A549 (cell line): ENCODE measurements around the gene KCNK7. TPM values are rescaled to one million over a fixed set of nuclear protein-coding genes. Genes with fewer than 3 reads are reported as not detected.

ENCODE experiments used
- ATAC-seq, 2 experiments: fragments of 200-7000 bp in 1 of 2; fragments of >200 bp in 1 of 2; cut with Nextera tagmentation in 1 of 2; cut with Tn5 transposase in 1 of 2; 3 replicates each; pipeline versions ENCODE4 v1.8.0 to v1.9.1; 2018 to 2020; ENCODE audit warnings: mild to moderate bottlenecking in 1 of 2, moderate library complexity in 1 of 2
- CTCF ChIA-PET: fragments of 300-600 bp; sonication (Branson Sonifier 250); formaldehyde crosslinking; extraction: SDS; loops from one replicate; lab custom pipeline; 2021; ENCODE audit warnings: antibody characterized with exemption, inconsistent platforms; lab: Yijun Ruan, JAX
- POLR2A ChIA-PET: fragments of 350-600 bp; formaldehyde crosslinking; extraction: SDS; loops from one replicate; lab custom pipeline; 2021; ENCODE audit warnings: antibody characterized with exemption, inconsistent platforms; lab: Yijun Ruan, JAX
- DNase-seq, 2 experiments: peaks; one replicate each; pipeline versions ENCODE4 v3.0.0 to v3.0.0-alpha.2; 2011 to 2016; ENCODE audit warnings: low read depth in 1 of 2, low spot score in 1 of 2
- FAIRE-seq: peaks from 2 replicates; lab custom pipeline; 2011; peaks lifted over from hg19 to GRCh38; lab: Jason Lieb, UNC
- H3K27ac ChIP-seq, 2 experiments: fragments of >200 bp; sonication (Bioruptor Twin); formaldehyde crosslinking; 3 replicates each; pipeline ENCODE4 v1.5.1; 2016 to 2017
- H3K4me1 ChIP-seq: fragments of >200 bp; sonication (Bioruptor Twin); formaldehyde crosslinking; 3 replicates; pipeline ENCODE4 v1.6.1; 2016
- H3K4me2 ChIP-seq: fragments of >200 bp; sonication (Bioruptor Twin); formaldehyde crosslinking; 3 replicates; pipeline ENCODE4 v1.6.1; 2016
- H3K4me3 ChIP-seq: fragments of >200 bp; sonication (Bioruptor Twin); formaldehyde crosslinking; 3 replicates; pipeline ENCODE4 v1.5.1; 2016
- H3K9me3 ChIP-seq: fragments of >200 bp; sonication (Bioruptor Twin); formaldehyde crosslinking; 3 replicates; pipeline ENCODE4 v1.6.1; 2016
- BCL3 ChIP-seq: fragments of >200 bp; sonication (Bioruptor Twin); formaldehyde crosslinking; IDR thresholded peaks from 3 replicates; pipeline ENCODE4 v1.6.1; 2016
- CBX2 ChIP-seq: fragments of 200-600 bp; sonication (generic); IDR thresholded peaks from 2 replicates; pipeline ENCODE4 v1.6.1; 2016; ENCODE audit warnings: low read depth, mild to moderate bottlenecking, borderline replicate concordance
- CBX8 ChIP-seq: fragments of 200-600 bp; sonication (generic); IDR thresholded peaks from 2 replicates; pipeline ENCODE4 v1.6.1; 2016
- CHD4 ChIP-seq: fragments of 200-600 bp; sonication (generic); IDR thresholded peaks from 2 replicates; pipeline ENCODE4 v1.6.1; 2016; ENCODE audit warnings: antibody characterized with exemption, mild to moderate bottlenecking, borderline replicate concordance
- CTCF ChIP-seq: fragments of >200 bp; sonication (Bioruptor Twin); formaldehyde crosslinking; IDR thresholded peaks from 3 replicates; pipeline ENCODE4 v1.5.1; 2016
- E2F6 ChIP-seq: IDR thresholded peaks from 2 replicates; pipeline ENCODE4 v1.6.1; 2012; ENCODE audit warnings: low read depth, borderline replicate concordance
- EHF ChIP-seq: fragments of 250-450 bp; sonication (Bioruptor Pico); IDR thresholded peaks from 2 replicates; pipeline ENCODE4 v1.5.0; 2020; ENCODE audit warnings: mild to moderate bottlenecking
- GATA3 ChIP-seq: IDR thresholded peaks from 2 replicates; pipeline ENCODE4 v1.6.1; 2012; ENCODE audit warnings: borderline replicate concordance
- HDAC2 ChIP-seq: fragments of 200-600 bp; sonication (generic); IDR thresholded peaks from 2 replicates; pipeline ENCODE4 v1.6.1; 2016
- HES2 ChIP-seq: fragments of >200 bp; sonication (Bioruptor Twin); formaldehyde crosslinking; IDR thresholded peaks from 2 replicates; pipeline ENCODE4 v1.6.1; 2016
- HOXA7 ChIP-seq: fragments of 250-450 bp; sonication (Bioruptor Pico); IDR thresholded peaks from 2 replicates; pipeline ENCODE4 v1.5.0; 2020; ENCODE audit warnings: mild to moderate bottlenecking, moderate library complexity
- JUN ChIP-seq, 2 experiments: fragments of >200 bp; sonication (Bioruptor Twin); formaldehyde crosslinking; IDR thresholded peaks; 2 replicates in 1 of 2; 3 replicates in 1 of 2; pipeline ENCODE4 v1.6.1; 2016 to 2017
- JUNB ChIP-seq: fragments of >200 bp; sonication (Bioruptor Twin); formaldehyde crosslinking; IDR thresholded peaks from 2 replicates; pipeline ENCODE4 v1.6.1; 2016
- KDM1A ChIP-seq: fragments of 200-600 bp; sonication (generic); IDR thresholded peaks from 2 replicates; pipeline ENCODE4 v1.6.1; 2016; ENCODE audit warnings: low read depth, mild to moderate bottlenecking
- KDM5A ChIP-seq: fragments of 200-600 bp; sonication (generic); IDR thresholded peaks from 2 replicates; pipeline ENCODE4 v1.6.1; 2016; ENCODE audit warnings: antibody characterized with exemption, mild to moderate bottlenecking
- MAFK ChIP-seq: fragments of 450-650 bp; IDR thresholded peaks from 2 replicates; pipeline ENCODE4 v1.6.1; 2014; ENCODE audit not compliant: partially characterized antibody
- MAX ChIP-seq: IDR thresholded peaks from 2 replicates; pipeline ENCODE4 v1.6.1; 2012
- NFE2L2 ChIP-seq: fragments of 150-350 bp; conservative IDR thresholded peaks from 2 replicates; pipeline ENCODE4 v1.6.1; 2014; ENCODE audit warnings: low read length
- NR3C1 ChIP-seq: fragments of >200 bp; sonication (Bioruptor Twin); formaldehyde crosslinking; IDR thresholded peaks from 3 replicates; pipeline ENCODE4 v1.6.1; 2017
- PHF8 ChIP-seq: fragments of 200-600 bp; sonication (generic); IDR thresholded peaks from 2 replicates; pipeline ENCODE4 v1.6.1; 2016; ENCODE audit warnings: low read depth, mild to moderate bottlenecking, antibody characterized with exemption, moderate library complexity, borderline replicate concordance
- REST ChIP-seq: fragments of 200-600 bp; sonication (generic); IDR thresholded peaks from 2 replicates; pipeline ENCODE4 v1.6.1; 2016; ENCODE audit warnings: antibody characterized with exemption, mild to moderate bottlenecking, moderate library complexity
- TFCP2L1 ChIP-seq: fragments of 250-450 bp; sonication (Bioruptor Pico); IDR thresholded peaks from 2 replicates; pipeline ENCODE4 v1.5.0; 2021; ENCODE audit warnings: mild to moderate bottlenecking
- TP53 ChIP-seq: fragments of 250-450 bp; sonication (Bioruptor Pico); IDR thresholded peaks from 2 replicates; pipeline ENCODE4 v1.5.0; 2021; ENCODE audit warnings: mild to moderate bottlenecking, moderate library complexity
- ZC3H11A ChIP-seq: fragments of 450-650 bp; IDR thresholded peaks from 2 replicates; pipeline ENCODE4 v1.6.1; 2014; ENCODE audit warnings: antibody characterized with exemption, mild to moderate bottlenecking
- ZSCAN20 ChIP-seq: fragments of 250-450 bp; sonication (Bioruptor Pico); IDR thresholded peaks from 2 replicates; pipeline ENCODE4 v1.8.0; 2022; ENCODE audit warnings: mild to moderate bottlenecking, moderate library complexity
- WGBS: methylation state at CpG from one replicate; pipeline ENCODE4 v1.1.6; 2017; ENCODE audit errors: missing lambda C conversion rate; 5-methylcytosine and 5-hydroxymethylcytosine counted together
- polyA plus RNA-seq, 4 experiments: library from polyadenylated mRNA; depleted of rRNA in 3 of 4; stranded (reverse); fragments of >200 nt; fragmentation: RNase III in 1 of 4; extraction: RNeasy Plus Mini Kit Qiagen cat#74134 plus additional on column Dnase treatment in 1 of 4; gene quantifications; 2 replicates in 3 of 4; 3 replicates in 1 of 4; pipeline ENCODE4 v1.2.3, GENCODE V29; 2011 to 2017

The KCNK7 gene
- polyA plus RNA-seq, 2 of the 4 experiments (the other 2 are of a cell fraction) = 0.13 to 0.50 TPM

- TF ChIP-seq MAFK = no peak
- no peak for TF ChIP-seq HES2
- TF ChIP-seq HDAC2 = no peak
- TF ChIP-seq PHF8 = peak; percentile 24; the same call in 1 of the 2 replicates
- TF ChIP-seq HOXA7 (CRISPR knock-in tag) = no peak
- no peak for TF ChIP-seq TFCP2L1
- TF ChIP-seq JUNB = no peak
- TF ChIP-seq ZSCAN20 (CRISPR knock-in tag) = no peak
- TF ChIP-seq BCL3 = 0 out of 3 replicates have a peak, but pooled peaks have one; percentile 50
- no peak for TF ChIP-seq NR3C1
- no peak for TF ChIP-seq CTCF
- no peak for TF ChIP-seq EHF (CRISPR knock-in tag)
- no peak for TF ChIP-seq ZC3H11A
- TF ChIP-seq NFE2L2 = no peak
- 0 out of 2 replicates have a peak, but pooled peaks have one; percentile 94 for TF ChIP-seq CHD4
- no peak for TF ChIP-seq E2F6
- TF ChIP-seq MAX = no peak
- no peak for TF ChIP-seq KDM5A
- peak; percentile 85; the same call in 1 of the 2 replicates for TF ChIP-seq KDM1A
- 0 out of 2 replicates have a peak, but pooled peaks have one; percentile 74 for TF ChIP-seq TP53 (CRISPR knock-in tag)
Measured at GRCh38 chr11:65575568-65576231, 19.9 kb downstream of the KCNK7 start, which contains the start of gene EHBP1L1 (continued).

GRCh38 chr11:65574811-65575567, 20.6 kb downstream of the KCNK7 start:
- peak overlapping the region; percentile 97 for H3K4me2 ChIP-seq
- TF ChIP-seq JUN (IDR thresholded peaks at IDR 0.05) (0 out of 5 replicates have a peak, but pooled peaks of 1 of the 2 experiments have one; percentile 0), MAFK (no peak), NR3C1 (no peak), CBX8 (no peak), REST (no peak), GATA3 (0 out of 2 replicates have a peak, but pooled peaks have one; percentile 14), ZSCAN20 (CRISPR knock-in tag) (no peak), HDAC2 (peak; percentile 97), KDM1A (peak; percentile 99), CBX2 (no peak)
- TF ChIP-seq, all 56 proteins: peak for 4
- peaks cover 57% of the 10 kb centered on the region for H3K4me1 ChIP-seq
- DNase-seq (no peak), ATAC-seq (no peak), FAIRE-seq (no peak)
- CTCF ChIA-PET = interaction anchor here (0.6 to 6.6 kb wide), 8 partner anchors 13 to 58 kb away, joined by 3 to 58 read pairs (median 5); partner anchors contain the start of gene KCNK7
- POLR2A ChIA-PET = no interaction called here
- peak overlapping the region; percentile 92 to 98 for H3K27ac ChIP-seq
- WGBS = 38% methylated on average over 25 of the region's 28 CpGs
- H3K9me3 ChIP-seq = no peaks in the 10 kb centered on the region
- H3K4me3 ChIP-seq = peak overlapping the region; percentile 82
